A673 (cell line): Measurements from ENCODE around the gene ZNF771.

Source experiments
- EZH2 ChIP-seq: fragments of 200-600 bp; sonication (generic); IDR thresholded peaks from 2 replicates; pipeline ENCODE4 v1.6.1; 2017; ENCODE audit warnings: borderline replicate concordance, low read depth, mild to moderate bottlenecking, mixed read lengths, antibody characterized with exemption, low read length; ENCODE audit not compliant: poor library complexity, severe bottlenecking
- TF ChIP-seq, protein P1 (sequence below): fragments of 300-800, 200-600 bp; sonication (generic); conservative IDR thresholded peaks from 2 replicates; pipeline ENCODE4 v1.5.1; 2017; ENCODE audit warnings: low read depth, mild to moderate bottlenecking, antibody characterized with exemption, low read length, moderate library complexity, mixed read lengths

DNA sequence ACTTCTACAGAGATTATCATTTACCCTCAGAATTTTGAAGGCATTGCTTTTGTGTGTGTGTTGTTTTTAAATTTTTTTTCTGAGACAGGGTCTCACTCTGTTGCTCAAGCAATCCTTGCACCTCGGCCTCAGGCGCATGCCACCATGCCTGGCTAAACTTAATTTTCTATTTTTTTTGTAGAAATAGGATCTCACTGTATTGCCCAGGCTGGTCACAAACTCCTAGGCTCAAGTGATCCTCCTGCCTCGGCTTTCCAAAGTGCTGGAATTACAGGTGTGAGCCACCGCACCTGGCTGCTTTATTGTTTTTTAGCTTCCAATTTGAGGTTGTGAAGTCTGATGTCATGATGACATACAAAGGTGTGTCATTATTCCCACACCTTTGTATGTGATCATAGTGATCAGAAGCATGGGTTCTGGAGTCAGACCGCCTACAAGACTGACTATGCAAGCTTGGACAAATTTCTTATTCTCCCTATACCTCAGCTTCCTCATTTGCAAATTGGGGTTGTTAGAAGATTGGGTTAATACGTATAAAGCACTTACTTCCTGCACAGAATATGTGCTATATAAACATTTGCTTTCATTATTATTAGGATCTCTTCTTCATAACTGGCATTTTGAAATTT, 32.4 kb downstream of the ZNF771 start:
- TF ChIP-seq, protein P1, sequence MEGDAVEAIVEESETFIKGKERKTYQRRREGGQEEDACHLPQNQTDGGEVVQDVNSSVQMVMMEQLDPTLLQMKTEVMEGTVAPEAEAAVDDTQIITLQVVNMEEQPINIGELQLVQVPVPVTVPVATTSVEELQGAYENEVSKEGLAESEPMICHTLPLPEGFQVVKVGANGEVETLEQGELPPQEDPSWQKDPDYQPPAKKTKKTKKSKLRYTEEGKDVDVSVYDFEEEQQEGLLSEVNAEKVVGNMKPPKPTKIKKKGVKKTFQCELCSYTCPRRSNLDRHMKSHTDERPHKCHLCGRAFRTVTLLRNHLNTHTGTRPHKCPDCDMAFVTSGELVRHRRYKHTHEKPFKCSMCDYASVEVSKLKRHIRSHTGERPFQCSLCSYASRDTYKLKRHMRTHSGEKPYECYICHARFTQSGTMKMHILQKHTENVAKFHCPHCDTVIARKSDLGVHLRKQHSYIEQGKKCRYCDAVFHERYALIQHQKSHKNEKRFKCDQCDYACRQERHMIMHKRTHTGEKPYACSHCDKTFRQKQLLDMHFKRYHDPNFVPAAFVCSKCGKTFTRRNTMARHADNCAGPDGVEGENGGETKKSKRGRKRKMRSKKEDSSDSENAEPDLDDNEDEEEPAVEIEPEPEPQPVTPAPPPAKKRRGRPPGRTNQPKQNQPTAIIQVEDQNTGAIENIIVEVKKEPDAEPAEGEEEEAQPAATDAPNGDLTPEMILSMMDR, result no peak
- TF ChIP-seq EZH2, result no peak
